ENCODE data around the gene GNAI2.
A peak's percentile ranks its signal among the peaks of the same experiment; 100 is the strongest.

Gene GNAI2

DNA sequence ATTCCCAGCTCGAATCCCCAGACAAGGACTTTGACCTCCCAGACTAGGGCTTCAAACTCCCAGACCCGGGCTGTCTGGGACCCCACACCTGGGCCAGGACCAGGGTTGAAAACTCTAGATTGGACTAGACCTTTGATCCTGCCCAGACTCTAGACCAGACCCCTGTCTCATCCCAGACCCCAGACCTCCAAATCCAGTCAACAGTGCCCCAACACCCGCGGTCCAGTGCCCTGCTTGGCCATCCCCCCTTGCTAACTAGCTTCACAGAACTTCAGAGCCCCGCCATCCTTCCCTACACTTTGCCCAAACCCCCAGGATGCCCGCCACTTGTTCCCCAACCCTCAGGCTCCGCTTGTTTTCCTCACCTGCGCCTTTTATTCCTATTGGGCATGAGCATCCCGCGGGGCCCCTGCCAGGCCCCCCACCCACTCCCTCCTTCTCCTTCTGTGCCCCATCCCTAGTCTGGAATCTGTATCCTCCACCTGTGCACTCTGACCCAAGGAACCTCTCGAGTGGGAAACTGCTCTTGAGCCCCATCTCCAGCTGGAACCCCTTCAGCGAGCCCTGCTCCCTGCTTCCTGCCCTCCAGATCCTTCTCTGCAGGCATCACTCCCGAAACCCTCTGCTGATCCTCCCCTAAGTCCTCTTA, 604 bp downstream of the GNAI2 start:
- Histone ChIP-seq H3K36me3 (peaks cover 16 to 38% (median 28%) of the 10 kb centered on the region in 11 experiments; a peak in 20 of 22 replicates), H3K9me3 (replicated peaks in 1 of 11) (no peaks in the 10 kb centered on the region), H3K27ac (peak overlapping the region; percentile 83 to 99 (median 94)), H3K4me1 (peaks cover 49 to 62% (median 57%) of the 10 kb centered on the region in 10 experiments), H3K27me3 (no peaks in the 10 kb centered on the region), H3K9ac (peak overlapping the region; percentile 92 to 99 (median 97)), H3K4me3 (peak overlapping the region; percentile 85 to 100 (median 94)), H3K4me2 (peak overlapping the region; percentile 90 to 100 (median 97)), H4K20me1 (peaks cover 43 to 56% (median 52%) of the 10 kb centered on the region in 11 experiments)
- no peak for TF ChIP-seq Cebpa-rat (IDR thresholded peaks at IDR 0.05)

DNA sequence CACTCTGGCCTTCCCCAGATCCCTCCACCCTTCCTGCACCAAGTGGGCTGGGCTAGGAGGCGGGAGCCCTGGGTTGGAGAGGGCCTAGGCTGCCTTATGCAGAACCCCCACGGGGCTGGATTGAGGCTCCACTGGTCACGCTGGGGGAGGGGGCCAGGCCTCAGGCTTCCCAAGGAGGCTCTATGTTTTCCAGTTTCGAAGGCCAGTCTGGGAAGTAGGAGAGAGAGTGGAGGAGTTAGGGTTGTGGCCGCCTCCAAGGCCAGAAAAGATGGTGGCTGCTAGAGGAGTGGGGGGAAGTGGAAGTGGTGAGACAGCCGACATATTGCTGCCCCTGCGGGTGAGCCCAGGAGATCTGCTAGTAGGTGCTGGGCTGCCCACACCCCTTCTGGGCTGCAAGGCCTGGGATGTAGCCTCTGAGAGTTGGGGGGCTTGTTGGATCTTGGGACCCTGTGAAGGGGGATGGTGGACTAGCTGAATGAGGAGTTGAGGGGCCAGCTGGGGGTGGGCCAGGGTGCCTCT, 1.2 kb downstream of the GNAI2 start:
- H3K4me3 ChIP-seq = peak overlapping the region; percentile 85 to 100 (median 94)
- peak overlapping the region; percentile 92 to 99 (median 97) for H3K9ac ChIP-seq
- H3K36me3 ChIP-seq = peaks cover 16 to 41% (median 30%) of the 10 kb centered on the region in 11 experiments; a peak in 20 of 22 replicates
- no peaks in the 10 kb centered on the region for H3K27me3 ChIP-seq
- H4K20me1 ChIP-seq = peaks cover 49 to 62% (median 58%) of the 10 kb centered on the region in 11 experiments
- H3K9me3 ChIP-seq (replicated peaks in 1 of 11) = no peaks in the 10 kb centered on the region
- H3K27ac ChIP-seq = peak overlapping the region; percentile 83 to 99 (median 94)
- H3K4me1 ChIP-seq = peaks cover 55 to 67% (median 62%) of the 10 kb centered on the region in 10 experiments
- no peak for TF ChIP-seq Cebpa-rat (IDR thresholded peaks at IDR 0.05)
- peak overlapping the region; percentile 90 to 100 (median 97) for H3K4me2 ChIP-seq

DNA sequence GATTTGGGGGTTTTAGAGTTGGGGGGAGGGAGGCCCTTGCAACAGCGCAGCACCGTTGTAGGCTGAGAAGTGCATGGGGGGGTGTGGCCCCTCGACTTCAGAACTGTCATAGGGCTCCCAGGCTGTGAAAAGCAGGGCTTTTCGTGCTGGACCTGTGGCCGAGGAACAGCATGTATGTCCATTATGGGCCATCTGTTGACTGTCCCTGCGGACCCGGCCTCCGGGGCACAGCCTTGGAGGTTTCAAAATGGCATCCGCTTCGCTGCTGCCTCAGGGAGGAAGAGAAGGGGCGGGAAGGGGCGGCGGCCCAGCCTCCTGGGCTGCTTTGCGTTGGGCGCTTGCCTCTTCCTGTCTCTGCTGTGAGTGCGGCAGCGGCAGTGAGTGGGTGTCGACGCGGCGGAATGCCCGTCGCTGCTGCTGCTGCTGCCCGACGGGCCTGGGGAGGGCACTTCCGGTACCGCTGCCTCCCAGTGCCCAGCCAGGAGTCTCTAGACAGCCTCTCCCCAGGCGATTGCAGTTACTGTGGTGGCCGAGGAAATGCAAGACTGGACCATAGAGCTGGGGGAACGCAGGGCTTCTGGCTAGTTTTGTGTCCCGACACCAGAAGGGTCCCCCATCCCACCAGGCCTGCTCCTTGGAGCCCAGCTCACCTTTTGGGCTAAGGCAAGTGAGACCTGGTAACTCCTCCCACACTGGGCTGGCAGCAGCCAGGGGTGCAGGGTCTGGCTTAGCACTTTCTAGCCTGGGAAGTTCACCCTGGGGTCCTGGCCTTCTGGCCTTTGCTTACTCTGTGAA, 1.9 kb downstream of the GNAI2 start:
- peaks cover 16 to 41% (median 30%) of the 10 kb centered on the region in 11 experiments; a peak in 20 of 22 replicates for H3K36me3 ChIP-seq
- no peaks in the 10 kb centered on the region for H3K9me3 ChIP-seq (replicated peaks in 1 of 11)
- H3K4me2 ChIP-seq = peak overlapping the region; percentile 90 to 100 (median 97)
- H3K27me3 ChIP-seq = no peaks in the 10 kb centered on the region
- peak overlapping the region; percentile 83 to 99 (median 94) for H3K27ac ChIP-seq
- peak overlapping the region; percentile 85 to 100 (median 94) for H3K4me3 ChIP-seq
- peaks cover 63 to 73% (median 69%) of the 10 kb centered on the region in 10 experiments for H3K4me1 ChIP-seq
- H4K20me1 ChIP-seq = peaks cover 50 to 68% (median 63%) of the 10 kb centered on the region in 11 experiments
- no peak for TF ChIP-seq Cebpa-rat (IDR thresholded peaks at IDR 0.05)
- peak overlapping the region; percentile 92 to 99 (median 97) for H3K9ac ChIP-seq

DNA sequence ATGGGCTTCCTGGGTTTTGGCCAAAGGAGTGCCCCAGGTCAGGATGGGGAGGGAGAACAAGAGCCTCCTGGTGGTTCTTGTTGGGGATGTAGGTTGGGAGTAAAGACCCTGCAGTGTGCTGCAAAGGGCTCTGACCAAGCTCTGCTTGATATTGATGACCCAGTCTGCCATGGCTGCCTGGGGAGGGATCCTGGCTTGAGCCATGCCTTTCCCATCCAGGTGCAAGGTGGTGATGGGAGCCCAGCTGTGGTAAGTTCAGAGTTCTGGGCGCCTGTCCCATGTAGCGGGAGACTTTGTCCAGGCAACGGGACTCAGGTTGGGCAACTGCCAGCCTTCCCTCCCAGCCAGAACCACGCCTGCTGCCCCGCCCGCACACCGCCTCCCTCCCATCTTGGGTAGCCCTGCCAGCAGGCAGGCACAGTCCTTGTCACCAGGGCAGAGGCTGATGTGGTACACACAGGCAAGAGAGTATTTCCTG, 2.6 kb downstream of the GNAI2 start:
- no peaks in the 10 kb centered on the region for H3K27me3 ChIP-seq
- H3K36me3 ChIP-seq = peaks cover 18 to 43% (median 34%) of the 10 kb centered on the region in 11 experiments; a peak in 20 of 22 replicates
- peak overlapping the region; percentile 90 to 100 (median 97) for H3K4me2 ChIP-seq
- TF ChIP-seq Cebpa-rat (IDR thresholded peaks at IDR 0.05) = no peak
- H3K4me3 ChIP-seq = peak overlapping the region; percentile 85 to 100 (median 94)
- H3K4me1 ChIP-seq = peaks cover 67 to 76% (median 71%) of the 10 kb centered on the region in 10 experiments
- H3K27ac ChIP-seq = peak overlapping the region; percentile 83 to 99 (median 94); a peak in 21 of 22 replicates
- no peaks in the 10 kb centered on the region for H3K9me3 ChIP-seq (replicated peaks in 1 of 11)
- H3K9ac ChIP-seq = peak overlapping the region; percentile 92 to 99 (median 97)
- H4K20me1 ChIP-seq = peaks cover 50 to 74% (median 64%) of the 10 kb centered on the region in 11 experiments

DNA sequence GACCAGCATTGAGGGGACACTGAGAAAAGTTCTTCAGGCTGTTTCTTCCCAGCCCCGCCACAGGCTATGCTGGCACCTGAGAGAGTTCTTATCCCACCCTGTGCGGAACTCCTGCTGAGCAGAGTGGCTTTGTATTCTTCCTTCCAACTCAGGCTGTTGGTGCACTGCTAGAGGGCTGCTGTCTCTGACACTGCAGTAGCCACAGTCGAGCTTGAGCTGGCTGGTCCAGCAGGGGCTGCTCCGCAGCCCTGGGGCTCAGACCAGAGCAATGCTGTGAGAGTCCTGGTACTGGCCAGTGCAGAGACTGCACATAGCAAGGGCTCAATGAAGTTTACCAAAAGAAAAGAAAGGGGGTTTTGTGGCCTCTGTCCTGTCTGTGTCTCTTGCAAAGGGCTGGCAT, 3.6 kb downstream of the GNAI2 start:
- TF ChIP-seq Cebpa-rat (IDR thresholded peaks at IDR 0.05) = no peak
- Histone ChIP-seq H3K4me3 (peak overlapping the region in 7 of 10 experiments; percentile 11 to 100 (median 96); a peak in 10 of 20 replicates), H3K9ac (peak overlapping the region; percentile 92 to 99 (median 97); a peak in 21 of 22 replicates), H3K4me2 (peak overlapping the region; percentile 90 to 100 (median 97)), H3K36me3 (peaks cover 21 to 54% (median 43%) of the 10 kb centered on the region in 11 experiments; a peak in 20 of 22 replicates), H3K4me1 (peaks cover 67 to 80% (median 75%) of the 10 kb centered on the region in 10 experiments), H3K27ac (peak overlapping the region; percentile 83 to 99 (median 94); a peak in 21 of 22 replicates), H3K9me3 (replicated peaks in 1 of 11) (no peaks in the 10 kb centered on the region), H4K20me1 (peaks cover 53 to 84% (median 67%) of the 10 kb centered on the region in 11 experiments), H3K27me3 (no peaks in the 10 kb centered on the region)

DNA sequence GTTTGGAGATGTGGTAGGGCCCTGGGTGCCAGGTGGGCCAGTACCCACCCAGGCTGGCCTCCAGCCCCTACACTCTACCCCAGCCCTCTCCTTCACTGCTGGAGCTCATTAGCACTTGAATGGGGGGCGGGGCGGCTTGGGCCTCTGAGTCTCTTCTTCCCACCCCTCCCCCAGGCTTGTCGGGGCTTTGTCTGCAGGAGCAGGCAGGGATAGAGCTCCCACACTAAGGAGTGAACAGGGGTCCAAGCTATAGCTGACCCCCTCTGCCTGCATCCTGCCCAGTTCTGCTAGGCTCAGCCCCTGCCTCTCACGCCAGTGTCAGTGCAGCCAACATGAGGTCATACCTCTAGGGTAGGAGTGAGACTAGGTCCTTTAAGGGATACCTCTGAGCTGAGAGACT, 5.2 kb downstream of the GNAI2 start:
- H3K27ac ChIP-seq = peak overlapping the region; percentile 90 to 99 (median 94)
- peak overlapping the region in 7 of 10 experiments; percentile 33 to 100 (median 52); a peak in 11 of 20 replicates for H3K4me3 ChIP-seq
- H3K27me3 ChIP-seq = no peaks in the 10 kb centered on the region
- peaks cover 73 to 86% (median 81%) of the 10 kb centered on the region in 10 experiments for H3K4me1 ChIP-seq
- peaks cover 21 to 65% (median 44%) of the 10 kb centered on the region in 11 experiments; a peak in 20 of 22 replicates for H3K36me3 ChIP-seq
- H3K9me3 ChIP-seq (replicated peaks in 1 of 11) = no peaks in the 10 kb centered on the region
- TF ChIP-seq Cebpa-rat (IDR thresholded peaks at IDR 0.05) = no peak
- peaks cover 54 to 98% (median 76%) of the 10 kb centered on the region in 11 experiments for H4K20me1 ChIP-seq
- peak overlapping the region; percentile 90 to 100 (median 97) for H3K4me2 ChIP-seq
- peak overlapping the region; percentile 73 to 99 (median 97) for H3K9ac ChIP-seq

DNA sequence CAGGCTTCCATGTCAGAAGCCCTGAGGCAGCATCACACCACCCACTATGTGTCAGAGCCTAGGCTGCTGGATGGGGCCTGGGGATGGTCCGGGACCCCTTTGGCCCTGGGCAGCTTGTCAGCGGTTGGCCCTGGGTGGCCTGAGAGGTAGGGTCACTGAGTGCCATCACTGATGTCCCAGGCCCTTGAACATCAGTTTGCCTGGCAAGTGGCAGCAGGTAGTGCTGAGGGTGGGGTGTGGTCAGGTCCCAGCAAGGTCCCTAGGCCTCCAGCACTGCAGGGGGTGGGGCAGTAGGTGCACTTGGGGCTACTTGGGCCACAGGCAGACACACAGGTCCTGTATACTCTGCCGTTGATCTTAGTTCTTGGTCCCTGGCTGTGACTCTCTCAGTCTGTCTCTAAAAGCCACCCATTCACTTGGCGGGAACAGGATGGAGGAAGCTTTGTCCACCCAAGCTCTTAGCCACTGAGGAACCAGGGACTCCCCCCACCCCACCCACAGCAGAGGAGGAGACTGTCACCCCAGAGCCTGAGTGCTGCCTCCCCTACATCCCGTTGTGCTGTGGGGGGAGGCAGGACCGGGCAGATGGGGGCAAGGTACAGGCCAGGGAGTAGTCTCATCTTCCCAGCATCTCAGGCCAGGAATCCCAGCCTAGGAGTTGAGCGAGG, 5.8 kb downstream of the GNAI2 start:
- H3K9me3 ChIP-seq (replicated peaks in 1 of 11) = no peaks in the 10 kb centered on the region
- peak overlapping the region in 9 of 10 experiments; percentile 23 to 100 (median 48); a peak in 15 of 20 replicates for H3K4me3 ChIP-seq
- H3K27ac ChIP-seq = peak overlapping the region; percentile 90 to 99 (median 94)
- peaks cover 21 to 68% (median 44%) of the 10 kb centered on the region in 11 experiments; a peak in 20 of 22 replicates for H3K36me3 ChIP-seq
- peak overlapping the region; percentile 73 to 99 (median 97) for H3K9ac ChIP-seq
- H3K4me2 ChIP-seq = peak overlapping the region; percentile 90 to 100 (median 97)
- H4K20me1 ChIP-seq = peaks cover 53 to 98% (median 75%) of the 10 kb centered on the region in 11 experiments
- H3K27me3 ChIP-seq = no peaks in the 10 kb centered on the region
- no peak for TF ChIP-seq Cebpa-rat (IDR thresholded peaks at IDR 0.05)
- H3K4me1 ChIP-seq = peaks cover 79 to 93% (median 88%) of the 10 kb centered on the region in 10 experiments

DNA sequence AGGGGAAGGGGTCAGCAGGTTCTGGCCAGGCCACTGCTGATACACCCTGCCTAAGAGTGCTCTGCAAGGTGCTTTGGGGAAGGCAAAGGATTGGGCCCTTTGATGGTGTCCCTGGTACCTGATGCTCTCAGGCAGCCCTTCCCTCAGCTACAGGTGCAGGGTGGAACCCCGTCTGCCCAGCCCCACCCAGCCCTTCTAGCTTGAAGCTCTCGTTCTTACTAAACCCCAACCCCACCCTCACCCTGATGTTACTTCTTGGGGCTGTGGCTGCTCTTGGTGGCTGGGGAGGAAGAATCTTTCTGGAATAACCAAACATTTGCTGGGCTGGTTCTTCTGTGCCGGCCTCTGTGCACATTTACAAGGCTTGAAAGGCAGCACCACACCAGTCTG, 6.4 kb downstream of the GNAI2 start:
- peak overlapping the region; percentile 73 to 99 (median 97) for H3K9ac ChIP-seq
- no peaks in the 10 kb centered on the region for H3K9me3 ChIP-seq (replicated peaks in 1 of 11)
- peaks cover 84 to 96% (median 93%) of the 10 kb centered on the region in 10 experiments for H3K4me1 ChIP-seq
- peak overlapping the region; percentile 90 to 100 (median 97) for H3K4me2 ChIP-seq
- H3K4me3 ChIP-seq = peak overlapping the region in 9 of 10 experiments; percentile 23 to 100 (median 48); a peak in 13 of 20 replicates
- no peaks in the 10 kb centered on the region for H3K27me3 ChIP-seq
- peak overlapping the region; percentile 90 to 99 (median 94) for H3K27ac ChIP-seq
- no peak for TF ChIP-seq Cebpa-rat (IDR thresholded peaks at IDR 0.05)
- H4K20me1 ChIP-seq = peaks cover 54 to 98% (median 75%) of the 10 kb centered on the region in 11 experiments
- H3K36me3 ChIP-seq = peaks cover 22 to 72% (median 48%) of the 10 kb centered on the region in 11 experiments; a peak in 21 of 22 replicates
